HCEC 1CT (cell line): ENCODE measurements around the gene TTLL11.

Experiments used
- DNase-seq: peaks from one replicate; pipeline ENCODE4 v3.0.0-alpha.2; 2017

The TTLL11 gene

GRCh38 chr9:122092611-122093506 lies at the start of gene TTLL11:
TTLL11 (minus strand) TSS chr9:122093308; CDS start chr9:122093148, 160 bp downstream.
- DNase-seq = peak; percentile 94

- no peak for DNase-seq
Observed at GRCh38 chr9:122141671-122142070, 48.6 kb upstream of the TTLL11 start.

- no peak for DNase-seq
Observed at GRCh38 chr9:122140368-122141193, 47.5 kb upstream of the TTLL11 start.

- DNase-seq = no peak
Observed at GRCh38 chr9:122138560-122139268, 45.6 kb upstream of the TTLL11 start.

GRCh38 chr9:122135529-122135859 lies 42.4 kb upstream of the TTLL11 start:
- DNase-seq = no peak

GRCh38 chr9:122134822-122135528 lies 41.9 kb upstream of the TTLL11 start:
- DNase-seq = no peak

GRCh38 chr9:122133984-122134535 lies 41.0 kb upstream of the TTLL11 start:
- DNase-seq = no peak

- no peak for DNase-seq
Observed at GRCh38 chr9:122133263-122133983, 40.3 kb upstream of the TTLL11 start.

GRCh38 chr9:122132539-122132938 lies 39.4 kb upstream of the TTLL11 start:
- no peak for DNase-seq

GRCh38 chr9:122131401-122132001 lies 38.4 kb upstream of the TTLL11 start:
- no peak for DNase-seq

GRCh38 chr9:122130837-122131236 lies 37.7 kb upstream of the TTLL11 start:
- DNase-seq = no peak

- no peak for DNase-seq
Observed at GRCh38 chr9:122129969-122130368, 36.9 kb upstream of the TTLL11 start.

- DNase-seq = no peak
Observed at GRCh38 chr9:122128969-122129343, 35.8 kb upstream of the TTLL11 start.

- DNase-seq = no peak
Observed at GRCh38 chr9:122128007-122128968, 35.2 kb upstream of the TTLL11 start.

- no peak for DNase-seq
Observed at GRCh38 chr9:122127396-122127798, 34.3 kb upstream of the TTLL11 start.

GRCh38 chr9:122126331-122127261 lies 33.5 kb upstream of the TTLL11 start:
- peak; percentile 25 for DNase-seq

- DNase-seq = no peak
Observed at GRCh38 chr9:122125509-122126330, 32.6 kb upstream of the TTLL11 start.

- peak; percentile 64 for DNase-seq
Observed at GRCh38 chr9:122125158-122125508, 32.0 kb upstream of the TTLL11 start.
